ENCODE results near the gene FAM50B.
"Not testable (repeated sequence)": the region's sequence is repeated elsewhere in the genome, so short reads cannot be mapped to it uniquely, and the experiment has no call there.

The FAM50B gene

DNA sequence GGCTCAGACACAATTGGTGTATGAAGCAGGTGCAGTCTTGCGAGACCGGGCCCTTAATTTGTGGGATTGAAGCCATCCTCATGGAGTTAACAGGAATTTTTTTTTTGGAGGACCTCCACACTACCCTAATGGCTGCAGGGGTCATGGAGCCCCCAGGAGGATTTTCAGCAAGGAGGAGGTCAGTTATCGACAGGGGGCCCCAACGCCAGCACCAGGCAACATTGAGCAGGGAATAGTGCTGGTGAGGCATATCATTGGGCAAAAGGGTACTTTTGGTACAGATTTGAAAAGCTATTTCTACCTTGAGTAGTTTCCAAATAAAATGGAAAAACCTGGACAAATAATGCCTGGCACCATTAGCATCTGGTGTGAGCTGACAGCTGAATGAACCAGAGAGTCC lies 6.7 kb downstream of the FAM50B start:
- H3K4me3 ChIP-seq (replicated peaks; ENCODE audit: low read depth, low read length): no peak overlapping the region
- TF ChIP-seq, protein P1, sequence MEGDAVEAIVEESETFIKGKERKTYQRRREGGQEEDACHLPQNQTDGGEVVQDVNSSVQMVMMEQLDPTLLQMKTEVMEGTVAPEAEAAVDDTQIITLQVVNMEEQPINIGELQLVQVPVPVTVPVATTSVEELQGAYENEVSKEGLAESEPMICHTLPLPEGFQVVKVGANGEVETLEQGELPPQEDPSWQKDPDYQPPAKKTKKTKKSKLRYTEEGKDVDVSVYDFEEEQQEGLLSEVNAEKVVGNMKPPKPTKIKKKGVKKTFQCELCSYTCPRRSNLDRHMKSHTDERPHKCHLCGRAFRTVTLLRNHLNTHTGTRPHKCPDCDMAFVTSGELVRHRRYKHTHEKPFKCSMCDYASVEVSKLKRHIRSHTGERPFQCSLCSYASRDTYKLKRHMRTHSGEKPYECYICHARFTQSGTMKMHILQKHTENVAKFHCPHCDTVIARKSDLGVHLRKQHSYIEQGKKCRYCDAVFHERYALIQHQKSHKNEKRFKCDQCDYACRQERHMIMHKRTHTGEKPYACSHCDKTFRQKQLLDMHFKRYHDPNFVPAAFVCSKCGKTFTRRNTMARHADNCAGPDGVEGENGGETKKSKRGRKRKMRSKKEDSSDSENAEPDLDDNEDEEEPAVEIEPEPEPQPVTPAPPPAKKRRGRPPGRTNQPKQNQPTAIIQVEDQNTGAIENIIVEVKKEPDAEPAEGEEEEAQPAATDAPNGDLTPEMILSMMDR (IDR thresholded peaks at IDR 0.05; ENCODE audit: low read length, missing control alignments): no peak
- no peak for DNase-seq (ENCODE audit: low read depth)

DNA sequence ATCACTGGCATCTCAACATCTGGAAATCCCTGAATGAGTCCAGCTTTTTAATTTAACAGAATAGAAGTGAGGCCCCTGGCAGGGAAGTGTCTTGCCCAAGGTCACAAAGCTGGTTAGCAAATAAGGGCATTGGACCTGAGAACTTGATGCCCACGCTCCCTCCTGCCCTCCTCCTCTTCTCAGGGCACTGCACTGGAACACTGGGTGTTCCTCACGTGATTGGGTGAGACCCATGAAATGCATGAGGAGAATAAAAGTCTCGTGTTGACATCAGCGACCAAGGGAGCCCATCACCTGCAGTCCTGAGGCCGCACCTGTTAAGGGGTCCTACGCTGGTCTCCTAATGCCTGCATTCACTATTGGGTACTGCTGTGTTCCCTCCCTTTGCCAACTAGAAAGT lies 7.4 kb downstream of the FAM50B start:
- no peak for DNase-seq (ENCODE audit: low read depth)
- H3K4me3 ChIP-seq (replicated peaks; ENCODE audit: low read depth, low read length): no peak overlapping the region
- TF ChIP-seq, protein P1 (IDR thresholded peaks at IDR 0.05; ENCODE audit: low read length, missing control alignments): no peak

DNA sequence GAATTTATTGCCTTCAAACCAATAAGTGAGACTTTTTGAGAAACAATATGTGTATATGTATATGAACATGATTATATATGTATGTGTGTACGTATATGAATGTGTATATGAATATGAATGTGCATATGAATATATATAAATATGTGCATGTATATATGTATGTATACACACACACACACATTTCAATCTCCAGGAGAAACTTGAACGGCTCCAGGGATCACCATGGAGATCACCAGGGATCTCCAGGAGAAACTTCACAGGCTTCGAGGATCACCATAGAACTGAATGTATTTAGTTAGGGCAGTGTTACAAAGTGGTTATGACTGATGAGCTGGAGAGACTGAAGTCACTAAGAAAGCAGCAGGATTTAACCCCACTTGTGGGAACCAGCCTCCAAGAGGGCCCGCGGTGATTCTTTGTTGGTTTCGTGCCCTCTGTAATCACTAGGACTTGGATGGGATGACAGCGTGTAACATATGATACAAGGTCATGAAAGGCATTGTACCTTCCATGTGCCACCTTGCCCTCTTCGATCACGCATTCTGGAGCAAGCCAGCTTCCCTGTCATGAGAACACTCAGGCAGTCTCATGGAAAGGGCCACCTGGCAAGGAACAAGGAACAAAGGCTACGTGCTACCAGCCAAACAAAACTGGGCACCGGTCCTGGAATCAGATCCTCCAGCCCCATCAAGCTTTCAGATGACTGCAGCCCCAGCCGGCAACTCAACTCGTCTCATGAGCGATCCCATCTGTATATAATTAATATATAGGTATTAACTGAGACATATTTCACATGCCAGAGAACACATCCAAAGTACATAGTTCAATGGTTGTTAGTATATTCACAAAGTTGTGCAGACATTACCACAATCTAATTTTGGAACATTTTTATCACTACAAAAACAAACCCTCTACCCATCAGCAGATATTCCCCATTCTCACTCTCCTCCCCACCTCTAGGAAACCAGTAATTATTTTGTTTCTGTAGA lies 8.6 kb downstream of the FAM50B start:
- H3K4me3 ChIP-seq (replicated peaks; ENCODE audit: low read depth, low read length): no peak overlapping the region
- TF ChIP-seq, protein P1 (IDR thresholded peaks at IDR 0.05; ENCODE audit: low read length, missing control alignments): no peak
- no peak for DNase-seq (ENCODE audit: low read depth)

DNA sequence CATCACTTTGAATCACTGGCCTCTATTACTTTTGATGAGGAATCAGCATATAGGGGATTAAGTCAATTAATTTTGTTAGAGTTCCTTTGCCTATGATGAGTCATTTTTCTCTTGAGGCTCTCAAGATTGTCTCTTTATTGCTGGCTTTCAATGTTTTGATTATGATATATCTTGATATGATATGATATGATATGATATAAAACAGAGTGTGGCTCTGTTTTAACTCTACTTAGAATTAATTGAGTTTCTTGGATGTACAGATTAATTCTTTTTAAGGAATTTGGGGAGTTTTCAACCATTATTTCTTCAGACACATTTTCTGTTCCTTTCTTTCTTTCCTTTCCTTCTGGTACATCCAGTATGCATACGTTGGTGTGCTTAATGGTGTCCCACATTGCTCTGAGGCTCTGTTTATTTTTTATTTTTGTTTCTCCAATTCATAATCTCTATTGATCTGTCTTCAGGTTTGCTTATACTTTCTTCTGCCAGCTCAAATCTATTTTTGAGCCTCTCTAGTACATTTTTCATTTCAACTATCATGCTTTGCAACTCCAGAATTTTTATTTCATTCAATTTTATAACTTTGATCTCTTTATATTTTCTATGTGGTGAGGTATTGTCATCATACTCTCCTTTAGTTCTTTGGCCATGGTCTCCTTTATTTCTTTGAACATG lies 10.8 kb downstream of the FAM50B start:
- TF ChIP-seq, protein P1 (IDR thresholded peaks at IDR 0.05; ENCODE audit: low read length, missing control alignments): no peak
- DNase-seq (ENCODE audit: low read depth): no peak
- H3K4me3 ChIP-seq (replicated peaks; ENCODE audit: low read depth, low read length): no peak overlapping the region

DNA sequence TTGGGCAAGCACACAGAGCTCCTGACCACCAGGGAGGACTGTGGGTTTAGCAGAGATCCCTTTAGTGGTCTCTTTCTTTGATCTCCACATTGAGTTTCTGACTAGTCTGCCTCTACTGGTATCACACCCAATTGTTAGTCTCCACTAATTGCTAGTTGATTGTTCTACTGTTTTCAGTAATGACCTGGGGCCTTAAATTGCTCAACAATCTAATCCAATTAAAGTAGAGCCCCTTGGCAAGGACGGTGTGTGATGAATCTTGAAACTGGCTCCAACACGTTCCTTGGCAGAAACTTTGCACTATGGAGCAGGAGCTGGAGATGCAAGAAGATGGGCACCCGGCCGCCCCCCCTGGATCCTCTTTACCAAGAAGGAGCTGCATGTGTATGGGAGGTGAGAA lies 12.3 kb downstream of the FAM50B start:
- TF ChIP-seq, protein P1 (IDR thresholded peaks at IDR 0.05; ENCODE audit: low read length, missing control alignments): no peak

DNA sequence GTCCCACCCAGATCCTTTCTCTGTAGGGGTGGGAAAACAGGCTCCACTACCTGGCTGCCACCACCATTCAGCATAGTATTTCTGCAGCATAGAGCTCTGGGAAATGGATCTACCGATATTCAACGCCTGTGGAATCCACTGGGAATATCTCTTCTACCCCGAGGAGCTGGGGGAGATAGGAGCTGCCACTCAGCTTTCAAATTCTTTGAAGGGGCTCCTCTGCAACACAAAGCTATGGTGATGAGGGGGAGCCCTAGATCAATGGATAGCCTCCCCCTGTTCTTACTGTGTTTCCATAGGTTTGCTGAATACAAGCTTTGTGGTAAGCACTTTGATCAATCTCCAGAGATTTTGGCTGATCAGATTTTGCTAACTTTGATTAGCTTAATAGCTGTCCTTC lies 12.9 kb downstream of the FAM50B start:
- TF ChIP-seq, protein P1 (IDR thresholded peaks at IDR 0.05; ENCODE audit: low read length, missing control alignments): no peak
- DNase-seq (ENCODE audit: low read depth): no peak
- H3K4me3 ChIP-seq (replicated peaks; ENCODE audit: low read depth, low read length): no peak overlapping the region

More for the DNA sequence above, 12.3 kb downstream of the FAM50B start:
- DNase-seq (ENCODE audit: low read depth): no peak
- no peak overlapping the region for H3K4me3 ChIP-seq (replicated peaks; ENCODE audit: low read depth, low read length)

DNA sequence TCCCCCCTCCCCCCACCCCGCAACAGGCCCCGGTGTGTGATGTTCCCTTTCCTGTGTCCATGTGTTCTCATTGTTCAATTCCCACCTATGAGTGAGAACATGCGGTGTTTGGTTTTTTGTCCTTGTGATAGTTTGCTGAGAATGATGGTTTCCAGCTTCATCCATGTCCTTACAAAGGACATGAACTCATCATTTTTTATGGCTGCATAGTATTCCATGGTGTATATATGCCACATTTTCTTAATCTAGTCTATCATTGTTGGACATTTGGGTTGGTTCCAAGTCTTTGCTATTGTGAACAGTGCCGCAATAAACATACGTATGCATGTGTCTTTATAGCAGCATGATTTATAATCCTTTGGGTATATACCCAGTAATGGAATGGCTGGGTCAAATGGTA lies 14.1 kb downstream of the FAM50B start:
- H3K4me3 ChIP-seq (replicated peaks; ENCODE audit: low read depth, low read length); DNase-seq (ENCODE audit: low read depth): not testable (repeated sequence)
